IMR-90 (cell line): ENCODE measurements around the gene BRINP3.

Experiments
- CEBPB ChIP-seq: IDR thresholded peaks from 2 replicates; pipeline ENCODE4 v1.6.1; 2012; ENCODE audit warnings: low read depth, low read length, improper control_type of control experiment
- CHD1 ChIP-seq: IDR thresholded peaks from 2 replicates; pipeline ENCODE4 v1.6.1; 2012; ENCODE audit warnings: low read depth, low read length, improper control_type of control experiment
- MAFK ChIP-seq: IDR thresholded peaks from 2 replicates; pipeline ENCODE4 v1.6.1; 2012; ENCODE audit warnings: low read depth, low read length, improper control_type of control experiment
- MAZ ChIP-seq: IDR thresholded peaks from 2 replicates; pipeline ENCODE4 v1.6.1; 2012; ENCODE audit warnings: low read depth, mild to moderate bottlenecking, low read length, improper control_type of control experiment, moderate library complexity, borderline replicate concordance
- MXI1 ChIP-seq: IDR thresholded peaks from 2 replicates; pipeline ENCODE4 v1.6.1; 2012; ENCODE audit warnings: low read depth, mild to moderate bottlenecking, low read length, moderate library complexity, borderline replicate concordance
- NFE2L2 ChIP-seq: fragments of 150-350 bp; IDR thresholded peaks from 2 replicates; pipeline ENCODE4 v1.6.1; 2016; ENCODE audit warnings: low read depth, mild to moderate bottlenecking, low read length
- POLR2A ChIP-seq: IDR thresholded peaks from 2 replicates; pipeline ENCODE4 v1.6.1; 2012; ENCODE audit warnings: mild to moderate bottlenecking, low read depth, low read length
- RAD21 ChIP-seq: IDR thresholded peaks from 2 replicates; pipeline ENCODE4 v1.6.1; 2012; ENCODE audit warnings: low read length, improper control_type of control experiment
- RCOR1 ChIP-seq: IDR thresholded peaks from 2 replicates; pipeline ENCODE4 v1.6.1; 2012; ENCODE audit warnings: mild to moderate bottlenecking, low read length, improper control_type of control experiment; ENCODE audit not compliant: insufficient replicate concordance
- RFX5 ChIP-seq: IDR thresholded peaks from 2 replicates; pipeline ENCODE4 v1.8.0; 2012; ENCODE audit warnings: low read depth, mild to moderate bottlenecking, low read length, moderate library complexity
- SMC3 ChIP-seq: fragments of 150-350 bp; IDR thresholded peaks from 2 replicates; pipeline ENCODE4 v1.6.1; 2016; ENCODE audit warnings: low read depth, mild to moderate bottlenecking, antibody characterized with exemption, low read length, moderate library complexity
- TF ChIP-seq, protein P1 (sequence below): conservative IDR thresholded peaks from 2 replicates; pipeline ENCODE4 v1.5.1; 2012; ENCODE audit warnings: mild to moderate bottlenecking, low read depth, low read length, improper control_type of control experiment
- TF ChIP-seq, protein P2 (sequence below): fragments of 150-350 bp; IDR thresholded peaks from 2 replicates; pipeline ENCODE4 v1.6.1; 2017; ENCODE audit warnings: mild to moderate bottlenecking, antibody characterized with exemption, low read length, low read depth
- TF ChIP-seq, protein P3 (sequence below): fragments of 150-350 bp; IDR thresholded peaks from 2 replicates; pipeline ENCODE4 v1.6.1; 2016; ENCODE audit warnings: low read depth, mild to moderate bottlenecking, low read length, moderate library complexity, borderline replicate concordance

DNA sequence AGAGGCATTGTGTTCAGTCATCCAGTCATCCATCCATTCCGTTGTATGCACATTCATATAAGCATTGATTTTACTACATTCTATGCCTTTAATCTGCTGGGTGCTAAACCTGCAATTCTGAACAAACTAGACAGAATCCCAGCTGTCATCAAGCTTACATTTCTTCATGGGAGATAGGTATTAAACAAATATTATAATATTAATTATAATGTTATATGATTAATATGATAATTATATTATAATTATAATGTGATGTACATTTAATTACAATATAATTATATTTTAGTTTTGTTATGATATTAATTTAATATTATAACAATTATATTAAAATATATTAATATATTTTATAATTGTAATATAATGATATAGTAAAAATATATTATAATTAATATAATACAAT is 112.4 kb downstream of the BRINP3 start:
- TF ChIP-seq, protein P1, sequence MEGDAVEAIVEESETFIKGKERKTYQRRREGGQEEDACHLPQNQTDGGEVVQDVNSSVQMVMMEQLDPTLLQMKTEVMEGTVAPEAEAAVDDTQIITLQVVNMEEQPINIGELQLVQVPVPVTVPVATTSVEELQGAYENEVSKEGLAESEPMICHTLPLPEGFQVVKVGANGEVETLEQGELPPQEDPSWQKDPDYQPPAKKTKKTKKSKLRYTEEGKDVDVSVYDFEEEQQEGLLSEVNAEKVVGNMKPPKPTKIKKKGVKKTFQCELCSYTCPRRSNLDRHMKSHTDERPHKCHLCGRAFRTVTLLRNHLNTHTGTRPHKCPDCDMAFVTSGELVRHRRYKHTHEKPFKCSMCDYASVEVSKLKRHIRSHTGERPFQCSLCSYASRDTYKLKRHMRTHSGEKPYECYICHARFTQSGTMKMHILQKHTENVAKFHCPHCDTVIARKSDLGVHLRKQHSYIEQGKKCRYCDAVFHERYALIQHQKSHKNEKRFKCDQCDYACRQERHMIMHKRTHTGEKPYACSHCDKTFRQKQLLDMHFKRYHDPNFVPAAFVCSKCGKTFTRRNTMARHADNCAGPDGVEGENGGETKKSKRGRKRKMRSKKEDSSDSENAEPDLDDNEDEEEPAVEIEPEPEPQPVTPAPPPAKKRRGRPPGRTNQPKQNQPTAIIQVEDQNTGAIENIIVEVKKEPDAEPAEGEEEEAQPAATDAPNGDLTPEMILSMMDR: no peak
- TF ChIP-seq, protein P2, sequence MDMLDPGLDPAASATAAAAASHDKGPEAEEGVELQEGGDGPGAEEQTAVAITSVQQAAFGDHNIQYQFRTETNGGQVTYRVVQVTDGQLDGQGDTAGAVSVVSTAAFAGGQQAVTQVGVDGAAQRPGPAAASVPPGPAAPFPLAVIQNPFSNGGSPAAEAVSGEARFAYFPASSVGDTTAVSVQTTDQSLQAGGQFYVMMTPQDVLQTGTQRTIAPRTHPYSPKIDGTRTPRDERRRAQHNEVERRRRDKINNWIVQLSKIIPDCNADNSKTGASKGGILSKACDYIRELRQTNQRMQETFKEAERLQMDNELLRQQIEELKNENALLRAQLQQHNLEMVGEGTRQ: no peak
- no peak for TF ChIP-seq RAD21
- no peak for TF ChIP-seq CEBPB
- TF ChIP-seq POLR2A: no peak
- no peak for TF ChIP-seq MXI1
- TF ChIP-seq, protein P3, sequence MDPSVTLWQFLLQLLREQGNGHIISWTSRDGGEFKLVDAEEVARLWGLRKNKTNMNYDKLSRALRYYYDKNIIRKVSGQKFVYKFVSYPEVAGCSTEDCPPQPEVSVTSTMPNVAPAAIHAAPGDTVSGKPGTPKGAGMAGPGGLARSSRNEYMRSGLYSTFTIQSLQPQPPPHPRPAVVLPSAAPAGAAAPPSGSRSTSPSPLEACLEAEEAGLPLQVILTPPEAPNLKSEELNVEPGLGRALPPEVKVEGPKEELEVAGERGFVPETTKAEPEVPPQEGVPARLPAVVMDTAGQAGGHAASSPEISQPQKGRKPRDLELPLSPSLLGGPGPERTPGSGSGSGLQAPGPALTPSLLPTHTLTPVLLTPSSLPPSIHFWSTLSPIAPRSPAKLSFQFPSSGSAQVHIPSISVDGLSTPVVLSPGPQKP: no peak
- TF ChIP-seq RCOR1: no peak
- no peak for TF ChIP-seq RFX5
- no peak for TF ChIP-seq MAZ
- TF ChIP-seq SMC3: no peak
- no peak for TF ChIP-seq CHD1
- TF ChIP-seq NFE2L2: no peak
- TF ChIP-seq MAFK: no peak
